ENCODE measurements around the gene PPM1L. TPM values are rescaled to one million over a fixed set of nuclear protein-coding genes. Genes with fewer than 3 reads are reported as not detected.
A peak's percentile ranks its signal among the peaks of the same experiment; 100 is the strongest.

Gene PPM1L
- total RNA-seq, 1 donor from 2014 or later: 5.8 TPM

DNA sequence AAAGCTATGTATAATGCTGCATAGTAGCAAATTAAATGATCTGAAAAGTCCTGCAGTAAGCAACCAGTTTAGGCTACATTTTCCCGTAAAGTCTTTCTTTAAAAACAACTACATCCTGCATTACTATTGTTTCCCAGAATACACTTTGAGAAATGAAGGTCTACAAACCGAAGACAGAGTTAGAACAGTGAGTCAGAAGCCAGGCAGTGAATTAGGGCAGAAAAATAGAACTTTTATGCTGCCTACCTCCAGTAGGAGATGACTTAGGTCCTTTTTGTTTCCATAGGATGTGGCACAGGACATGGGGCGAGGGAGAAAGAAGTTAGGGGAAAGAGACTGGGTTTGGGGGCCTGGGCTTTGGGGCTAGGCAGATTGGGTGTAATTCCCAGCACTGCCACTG, 127.3 kb downstream of the PPM1L start:
- H3K27ac Mint-ChIP-seq: no peak overlapping the region
- ATAC-seq (ENCODE audit: low read depth) (no peak), DNase-seq (no peak)
- POLR2A ChIA-PET: no interaction called here
- H3K36me3 Mint-ChIP-seq (ENCODE audit: low read depth): no peaks in the 10 kb centered on the region
- peaks cover 3% of the 10 kb centered on the region for H3K27me3 Mint-ChIP-seq
- H3K4me1 Mint-ChIP-seq: peaks cover 17% of the 10 kb centered on the region
- CTCF ChIA-PET: no interaction called here
- peaks cover 3% of the 10 kb centered on the region for H3K9me3 Mint-ChIP-seq
- intact Hi-C loops (cut with micrococcal nuclease): no loop called here
- H3K4me3 Mint-ChIP-seq: no peak overlapping the region
- TF ChIP-seq, protein P1, sequence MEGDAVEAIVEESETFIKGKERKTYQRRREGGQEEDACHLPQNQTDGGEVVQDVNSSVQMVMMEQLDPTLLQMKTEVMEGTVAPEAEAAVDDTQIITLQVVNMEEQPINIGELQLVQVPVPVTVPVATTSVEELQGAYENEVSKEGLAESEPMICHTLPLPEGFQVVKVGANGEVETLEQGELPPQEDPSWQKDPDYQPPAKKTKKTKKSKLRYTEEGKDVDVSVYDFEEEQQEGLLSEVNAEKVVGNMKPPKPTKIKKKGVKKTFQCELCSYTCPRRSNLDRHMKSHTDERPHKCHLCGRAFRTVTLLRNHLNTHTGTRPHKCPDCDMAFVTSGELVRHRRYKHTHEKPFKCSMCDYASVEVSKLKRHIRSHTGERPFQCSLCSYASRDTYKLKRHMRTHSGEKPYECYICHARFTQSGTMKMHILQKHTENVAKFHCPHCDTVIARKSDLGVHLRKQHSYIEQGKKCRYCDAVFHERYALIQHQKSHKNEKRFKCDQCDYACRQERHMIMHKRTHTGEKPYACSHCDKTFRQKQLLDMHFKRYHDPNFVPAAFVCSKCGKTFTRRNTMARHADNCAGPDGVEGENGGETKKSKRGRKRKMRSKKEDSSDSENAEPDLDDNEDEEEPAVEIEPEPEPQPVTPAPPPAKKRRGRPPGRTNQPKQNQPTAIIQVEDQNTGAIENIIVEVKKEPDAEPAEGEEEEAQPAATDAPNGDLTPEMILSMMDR (IDR thresholded peaks at IDR 0.05): no peak

DNA sequence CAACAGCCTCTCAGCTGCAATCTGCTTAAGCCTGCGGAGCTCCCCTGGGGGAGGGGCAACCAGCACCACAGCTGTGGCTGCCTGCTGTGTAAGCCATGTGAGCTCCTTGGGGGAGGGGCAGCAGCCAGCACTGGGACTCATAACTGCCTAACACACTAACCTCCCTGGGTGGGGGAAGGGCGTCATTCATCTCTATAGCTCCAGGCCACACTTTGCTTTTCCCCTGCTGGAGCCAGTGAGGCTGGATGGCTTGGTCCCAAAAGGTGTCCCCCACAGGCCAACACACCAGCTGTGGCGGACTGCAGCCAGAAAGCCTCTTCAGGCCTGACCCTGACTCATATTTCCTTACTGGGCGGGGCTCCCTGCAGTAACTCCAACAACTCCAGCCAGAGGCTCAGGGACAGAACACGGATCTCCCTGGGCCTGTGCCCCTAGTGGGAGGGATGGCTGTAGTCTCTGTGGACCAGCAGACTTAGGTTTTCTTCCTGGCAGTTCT, 129.8 kb downstream of the PPM1L start:
- no peak overlapping the region for H3K4me3 Mint-ChIP-seq
- TF ChIP-seq, protein P1 (IDR thresholded peaks at IDR 0.05): no peak
- no peaks in the 10 kb centered on the region for H3K36me3 Mint-ChIP-seq (ENCODE audit: low read depth)
- CTCF ChIA-PET: no interaction called here
- H3K9me3 Mint-ChIP-seq: peaks cover 10% of the 10 kb centered on the region
- H3K27ac Mint-ChIP-seq: peak overlapping the region; percentile 64
- ATAC-seq (ENCODE audit: low read depth): peak; percentile 28
- DNase-seq: no peak
- H3K4me1 Mint-ChIP-seq: peaks cover 17% of the 10 kb centered on the region
- POLR2A ChIA-PET: interaction anchor here (0.6 to 0.7 kb wide), 2 partner anchors 79 to 130 kb away, joined by 3 to 4 read pairs; partner anchors contain the start of gene PPM1L
- H3K27me3 Mint-ChIP-seq: peaks cover under 1% of the 10 kb centered on the region
- intact Hi-C loops (cut with micrococcal nuclease): no loop called here

DNA sequence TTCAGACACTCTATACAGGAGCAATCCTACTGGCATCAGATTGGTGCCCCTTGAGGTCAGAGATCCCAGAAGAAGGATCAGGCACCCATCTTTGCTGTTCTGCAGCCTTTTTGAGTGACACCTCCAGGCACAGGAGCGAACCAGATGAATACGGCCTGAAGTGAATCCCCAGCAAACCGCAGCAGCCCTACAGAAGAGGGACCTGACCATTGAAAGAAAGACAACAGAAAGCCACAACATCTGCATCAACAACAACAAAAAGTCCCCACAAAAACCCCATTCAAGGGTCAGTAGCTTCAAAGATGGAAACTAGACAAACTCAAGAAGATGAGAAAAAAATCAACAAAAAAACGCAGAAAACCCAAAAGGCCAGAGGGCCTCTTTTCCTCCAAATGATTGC, 130.4 kb downstream of the PPM1L start:
- Mint-ChIP-seq H3K4me3 (no peak overlapping the region), H3K9me3 (peaks cover 10% of the 10 kb centered on the region), H3K4me1 (peaks cover 17% of the 10 kb centered on the region), H3K27me3 (no peaks in the 10 kb centered on the region), H3K36me3 (ENCODE audit: low read depth) (no peaks in the 10 kb centered on the region), H3K27ac (peak overlapping the region; percentile 64)
- ATAC-seq (ENCODE audit: low read depth) (peak; percentile 57), DNase-seq (no peak)
- intact Hi-C loops (cut with micrococcal nuclease): no loop called here
- CTCF ChIA-PET: no interaction called here
- TF ChIP-seq, protein P1 (IDR thresholded peaks at IDR 0.05): no peak
- POLR2A ChIA-PET: no interaction called here

GRCh38 chr3:160893207-160893606, 137.2 kb downstream of the PPM1L start:
- CTCF ChIA-PET: no interaction called here
- intact Hi-C loops (cut with micrococcal nuclease): no loop called here
- Mint-ChIP-seq H3K4me1 (no peaks in the 10 kb centered on the region), H3K27ac (no peak overlapping the region), H3K9me3 (peaks cover 9% of the 10 kb centered on the region), H3K36me3 (ENCODE audit: low read depth) (no peaks in the 10 kb centered on the region), H3K4me3 (no peak overlapping the region), H3K27me3 (no peaks in the 10 kb centered on the region)
- TF ChIP-seq, protein P1 (IDR thresholded peaks at IDR 0.05): no peak
- POLR2A ChIA-PET: no interaction called here
- DNase-seq (no peak), ATAC-seq (ENCODE audit: low read depth) (no peak)

DNA sequence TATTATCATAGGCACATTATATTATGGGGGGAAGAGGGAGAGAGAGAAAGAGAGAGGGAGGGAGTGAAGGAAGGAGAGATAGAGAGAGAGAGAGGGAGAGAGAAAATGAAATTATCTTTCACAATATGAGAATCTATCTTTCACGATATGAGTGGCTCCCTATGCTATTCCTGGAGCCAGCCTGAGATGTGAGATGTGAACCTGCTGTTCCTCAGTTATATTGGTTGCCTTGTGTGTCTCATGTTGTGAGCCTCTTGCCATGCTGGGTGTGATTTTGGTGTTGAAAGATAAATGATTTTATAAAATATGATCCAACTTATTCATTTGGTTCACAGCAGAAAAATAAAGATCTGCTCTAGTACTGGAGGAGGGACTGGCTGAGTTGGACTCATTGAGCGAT, 148.7 kb downstream of the PPM1L start:
- DNase-seq (no peak), ATAC-seq (ENCODE audit: low read depth) (no peak)
- POLR2A ChIA-PET: no interaction called here
- Mint-ChIP-seq H3K36me3 (ENCODE audit: low read depth) (no peaks in the 10 kb centered on the region), H3K4me1 (no peaks in the 10 kb centered on the region), H3K27ac (no peak overlapping the region), H3K27me3 (no peaks in the 10 kb centered on the region), H3K9me3 (peaks cover 5% of the 10 kb centered on the region), H3K4me3 (no peak overlapping the region)
- TF ChIP-seq, protein P1 (IDR thresholded peaks at IDR 0.05): no peak
- CTCF ChIA-PET: no interaction called here
- intact Hi-C loops (cut with micrococcal nuclease): no loop called here

Measured in activated B cell treated with CpG ODN at 0.5 μM for 24 hours (primary cell).